ENCODE results near the gene TRAPPC8.

- no peak for TF ChIP-seq CTCF (IDR thresholded peaks at IDR 0.05)
- no peak for TF ChIP-seq POLR2A (IDR thresholded peaks at IDR 0.05)
Measured at GRCh38 chr18:31860488-31860887, 82.4 kb downstream of the TRAPPC8 start.
